K562 (cell line): ENCODE results near the gene DTX1. TPM values are rescaled to one million over a fixed set of nuclear protein-coding genes. Genes with fewer than 3 reads are reported as not detected.

Source experiments
- CHD7 ChIP-seq: fragments of 200-600 bp; sonication (generic); IDR thresholded peaks from one replicate; pipeline ENCODE4 v1.6.1; 2012; ENCODE audit warnings: mild to moderate bottlenecking, low read depth, low read length, inconsistent platforms
- polyA plus RNA-seq, 8 experiments: library from polyadenylated mRNA; depleted of rRNA in 4 of 8; stranded (reverse) in 5 of 8; unstranded in 3 of 8; fragments of >200 nt; fragmentation: Nextera tagmentation in 2 of 8; fragmentation: Illumina TruSeq in 1 of 8; extraction: Ambion mirVana in 2 of 8; extraction: Trizol in 1 of 8; gene quantifications; 2 replicates each; pipeline versions ENCODE4 v1.2.1 to v1.2.3, GENCODE V29; 2011 to 2014; ENCODE audit warnings: inconsistent platforms in 1 of 8, missing spikeins in 1 of 8
- total RNA-seq, 7 experiments: library from RNA; depleted of rRNA in 6 of 7; stranded (reverse); fragments of >200 nt in 6 of 7; fragmentation: Illumina TruSeq in 2 of 7; extraction: Trizol in 2 of 7; gene quantifications; 2 replicates each; pipeline versions ENCODE4 v1.2.1 to v1.2.3, GENCODE V29; 2011 to 2021; ENCODE audit warnings: low replicate concordance in 1 of 7

The DTX1 gene
- total and polyA plus RNA-seq, 9 of the 15 experiments (the other 6 are each of a cell fraction or from before 2014, with no cell fraction given): not detected

GRCh38 chr12:113118142-113118541, 61.6 kb downstream of the DTX1 start (continued):
- no peak for TF ChIP-seq CHD7
